SU-DHL-6 (cell line): ENCODE data around the gene TAGLN2.

Source experiments
- H2AFZ ChIP-seq: fragments of 200-600 bp; sonication (generic); 2 replicates; pipeline ENCODE4 v1.6.1; 2014; ENCODE audit warnings: low read depth, mild to moderate bottlenecking, moderate library complexity, mixed read lengths, antibody characterized with exemption, low read length; ENCODE audit not compliant: severe bottlenecking
- H3F3A ChIP-seq: fragments of 200-600 bp; shearing (Covaris generic); 2 replicates; pipeline ENCODE4 v1.6.0; 2016; ENCODE audit warnings: antibody characterized with exemption, mild to moderate bottlenecking; ENCODE audit not compliant: insufficient read depth
- H3K27ac ChIP-seq: fragments of 200-600 bp; sonication (generic); 2 replicates; pipeline ENCODE4 v1.5.1; 2016; ENCODE audit warnings: low read depth, mild to moderate bottlenecking, low read length, moderate library complexity, mixed read lengths
- H3K27me3 ChIP-seq: fragments of 200-600 bp; sonication (generic), shearing (Covaris generic); 2 replicates; pipeline ENCODE4 v1.6.0; 2014; ENCODE audit warnings: mild to moderate bottlenecking, low read length
- H3K36me3 ChIP-seq: fragments of 200-600 bp; sonication (generic); 2 replicates; pipeline ENCODE4 v1.6.1; 2014; ENCODE audit warnings: mild to moderate bottlenecking, low read length, mixed read lengths
- H3K4me2 ChIP-seq: fragments of 300-600, 200-600 bp; shearing (Covaris generic), sonication (generic); 2 replicates; pipeline ENCODE4 v1.6.0; 2014; ENCODE audit warnings: low read length, low read depth, mild to moderate bottlenecking; ENCODE audit not compliant: poor library complexity, severe bottlenecking
- H3K4me3 ChIP-seq: fragments of 200-600 bp; sonication (generic); 2 replicates; pipeline ENCODE4 v1.5.1; 2014; ENCODE audit warnings: antibody characterized with exemption, low read length, mild to moderate bottlenecking, mixed read lengths; ENCODE audit not compliant: insufficient read depth, poor library complexity, severe bottlenecking
- H3K79me2 ChIP-seq: fragments of 200-600 bp; sonication (generic); 2 replicates; pipeline ENCODE4 v1.6.1; 2014; ENCODE audit warnings: mild to moderate bottlenecking, low read length, moderate library complexity; ENCODE audit not compliant: insufficient read depth
- H3K9ac ChIP-seq: fragments of 200-600 bp; sonication (generic); 2 replicates; pipeline ENCODE4 v1.7.0; 2014; ENCODE audit warnings: mild to moderate bottlenecking, low read length
- H3K9me2 ChIP-seq: fragments of 200-600 bp; sonication (generic); replicated peaks from 2 replicates; pipeline ENCODE4 v1.6.1; 2014; ENCODE audit warnings: low read length; ENCODE audit not compliant: insufficient read depth
- H3K9me3 ChIP-seq: fragments of 200-600 bp; sonication (generic); 2 replicates; pipeline ENCODE4 v1.6.1; 2014; ENCODE audit warnings: low read length, mixed read lengths; ENCODE audit not compliant: insufficient read depth
- H4K20me1 ChIP-seq: fragments of 200-600 bp; sonication (generic); 2 replicates; pipeline ENCODE4 v1.6.1; 2014; ENCODE audit warnings: low read depth, mild to moderate bottlenecking, antibody characterized with exemption, low read length, moderate library complexity, mixed read lengths
- CTCF ChIP-seq: fragments of 200-600 bp; sonication (generic); IDR thresholded peaks from one replicate; pipeline ENCODE4 v1.5.1; 2017; ENCODE audit warnings: antibody characterized with exemption, mild to moderate bottlenecking, low read length, moderate library complexity; ENCODE audit not compliant: insufficient read depth, poor library complexity, severe bottlenecking
- EZH2phosphoT487 ChIP-seq: fragments of 200-600 bp; sonication (generic), shearing (Covaris generic); conservative IDR thresholded peaks from 2 replicates; pipeline ENCODE4 v1.6.1; 2018; ENCODE audit warnings: mild to moderate bottlenecking, antibody characterized with exemption, low read length, moderate library complexity, mixed read lengths

TAGLN2 gene

GRCh38 chr1:159892944-159893343, 32.4 kb downstream of the TAGLN2 start:
- no peaks in the 10 kb centered on the region for H3K36me3 ChIP-seq
- H3K4me2 ChIP-seq = no peak overlapping the region
- H3F3A ChIP-seq = no peaks in the 10 kb centered on the region
- no peak overlapping the region for H2AFZ ChIP-seq
- H3K4me3 ChIP-seq = no peak overlapping the region
- TF ChIP-seq CTCF (no peak), EZH2phosphoT487 (no peak)
- H4K20me1 ChIP-seq = no peaks in the 10 kb centered on the region
- H3K27ac ChIP-seq = no peak overlapping the region
- H3K79me2 ChIP-seq = no peaks in the 10 kb centered on the region
- H3K27me3 ChIP-seq = no peaks in the 10 kb centered on the region
- H3K9me2 ChIP-seq = no peaks in the 10 kb centered on the region
- no peaks in the 10 kb centered on the region for H3K9me3 ChIP-seq
- H3K9ac ChIP-seq = no peak overlapping the region

GRCh38 chr1:159891275-159892157, 33.8 kb downstream of the TAGLN2 start:
- Histone ChIP-seq H4K20me1 (no peaks in the 10 kb centered on the region), H3K4me2 (no peak overlapping the region), H3K9me3 (no peaks in the 10 kb centered on the region), H3K9me2 (no peaks in the 10 kb centered on the region), H3K4me3 (no peak overlapping the region), H3K27me3 (no peaks in the 10 kb centered on the region), H3K27ac (no peak overlapping the region), H3K9ac (no peak overlapping the region), H3K36me3 (no peaks in the 10 kb centered on the region), H2AFZ (no peak overlapping the region), H3K79me2 (no peaks in the 10 kb centered on the region), H3F3A (no peaks in the 10 kb centered on the region)
- peak; percentile 90 for TF ChIP-seq CTCF
- no peak for TF ChIP-seq EZH2phosphoT487

- no peaks in the 10 kb centered on the region for H3K36me3 ChIP-seq
- H3K4me2 ChIP-seq = no peak overlapping the region
- H4K20me1 ChIP-seq = no peaks in the 10 kb centered on the region
- no peaks in the 10 kb centered on the region for H3F3A ChIP-seq
- no peak for TF ChIP-seq CTCF
- TF ChIP-seq EZH2phosphoT487 = no peak
- no peak overlapping the region for H3K4me3 ChIP-seq
- no peaks in the 10 kb centered on the region for H3K9me2 ChIP-seq
- no peaks in the 10 kb centered on the region for H3K27me3 ChIP-seq
- H3K27ac ChIP-seq = no peak overlapping the region
- H2AFZ ChIP-seq = no peak overlapping the region
- H3K79me2 ChIP-seq = no peaks in the 10 kb centered on the region
- no peak overlapping the region for H3K9ac ChIP-seq
- no peaks in the 10 kb centered on the region for H3K9me3 ChIP-seq
These were observed 34.9 kb downstream of the TAGLN2 start for GRCh38 chr1:159890390-159890789.
